Endothelial cell of umbilical vein (primary cell): ENCODE data around the gene USB1. TPM values are rescaled to one million over a fixed set of nuclear protein-coding genes. Genes with fewer than 3 reads are reported as not detected.

Experiments
- BruUV-seq: library from RNA; stranded (reverse); fragments of 400-500 nt; replicated peaks from 2 replicates; lab custom pipeline; 2021; lab: Mats Ljungman, UMichigan
- CTCF ChIA-PET: fragments of 300-600, 350-600 bp; sonication (Branson Sonifier 250); formaldehyde crosslinking; loops from one replicate; lab custom pipeline; 2021; ENCODE audit warnings: antibody characterized with exemption, inconsistent platforms; lab: Charles Lee
- POLR2A ChIA-PET: fragments of 300-600, 350-600 bp; sonication (Branson Sonifier 250); formaldehyde crosslinking; loops from one replicate; lab custom pipeline; 2021; ENCODE audit warnings: antibody characterized with exemption, inconsistent platforms; lab: Charles Lee
- DNase-seq: peaks from one replicate; pipeline ENCODE4 v3.0.0-alpha.2; 2011; ENCODE audit warnings: low read depth, low spot score
- FAIRE-seq: peaks from 2 replicates; lab custom pipeline; 2011; peaks lifted over from hg19 to GRCh38; lab: Jason Lieb, UNC
- H2AFZ ChIP-seq: 2 replicates; pipeline ENCODE4 v1.6.0; 2012; ENCODE audit warnings: low read depth, low read length, control low read depth, inconsistent platforms
- H3K27ac ChIP-seq: 2 replicates; pipeline ENCODE4 v1.5.1; 2011; ENCODE audit warnings: low read depth, mild to moderate bottlenecking, control low read depth, low read length, moderate library complexity; ENCODE audit not compliant: insufficient read depth
- H3K27me3 ChIP-seq, 2 experiments: 2 replicates each; pipeline versions ENCODE4 v1.6.0 to v1.6.1; 2011; ENCODE audit warnings: low read length in 2 of 2, mixed read lengths in 1 of 2; ENCODE audit not compliant: control insufficient read depth in 2 of 2, insufficient read depth in 2 of 2
- H3K36me3 ChIP-seq, 2 experiments: 2 replicates in 1 of 2; 3 replicates in 1 of 2; pipeline ENCODE4 v1.5.1; 2011; ENCODE audit warnings: low read length in 2 of 2, mild to moderate bottlenecking in 1 of 2, moderate library complexity in 1 of 2; ENCODE audit not compliant: control insufficient read depth in 2 of 2, insufficient read depth in 2 of 2; ENCODE audit errors: extremely low read depth in 1 of 2
- H3K4me1 ChIP-seq: 3 replicates; pipeline ENCODE4 v1.5.1; 2011; ENCODE audit warnings: mild to moderate bottlenecking, low read length; ENCODE audit not compliant: control insufficient read depth, insufficient read depth; ENCODE audit errors: extremely low read depth
- H3K4me2 ChIP-seq: 2 replicates; pipeline ENCODE4 v1.6.1; 2011; ENCODE audit warnings: low read length, control low read depth, mixed read lengths; ENCODE audit not compliant: insufficient read depth
- H3K4me3 ChIP-seq, 3 experiments: fragments of 200-600 bp in 1 of 3; sonication (generic), shearing (Covaris generic) in 1 of 3; replicated peaks in 1 of 3; 2 replicates each; pipeline ENCODE4 v1.5.1; 2011 to 2016; ENCODE audit warnings: control low read depth in 3 of 3, low read length in 3 of 3, mild to moderate bottlenecking in 2 of 3, inconsistent platforms in 1 of 3, low read depth in 1 of 3, moderate library complexity in 1 of 3; ENCODE audit not compliant: insufficient read depth in 1 of 3
- H3K79me2 ChIP-seq: 2 replicates; pipeline ENCODE4 v1.6.0; 2012; ENCODE audit warnings: low read length, inconsistent platforms; ENCODE audit not compliant: control insufficient read depth, insufficient read depth
- H3K9ac ChIP-seq: replicated peaks from 2 replicates; pipeline ENCODE3; 2011; ENCODE audit warnings: low read length, control low read depth; ENCODE audit not compliant: insufficient read depth; ENCODE audit errors: extremely low read depth
- H3K9me1 ChIP-seq: replicated peaks from 3 replicates; pipeline ENCODE4 v1.6.0; 2011; ENCODE audit warnings: mild to moderate bottlenecking, low read length; ENCODE audit not compliant: control insufficient read depth, insufficient read depth; ENCODE audit errors: extremely low read depth
- H3K9me3 ChIP-seq: replicated peaks from 2 replicates; pipeline ENCODE4 v1.5.1; 2012; ENCODE audit warnings: low read length, inconsistent platforms; ENCODE audit not compliant: control insufficient read depth, insufficient read depth
- H4K20me1 ChIP-seq: replicated peaks from 2 replicates; pipeline ENCODE3; 2011; ENCODE audit warnings: mild to moderate bottlenecking, low read length; ENCODE audit not compliant: control insufficient read depth, insufficient read depth; ENCODE audit errors: extremely low read depth
- EZH2 ChIP-seq: IDR thresholded peaks from 2 replicates; pipeline ENCODE4 v1.6.1; 2012; ENCODE audit warnings: borderline replicate concordance, low read depth, mild to moderate bottlenecking, moderate library complexity, low read length, inconsistent platforms; ENCODE audit not compliant: severe bottlenecking
- FOS ChIP-seq: IDR thresholded peaks from 2 replicates; pipeline ENCODE4 v1.6.1; 2011; ENCODE audit warnings: mild to moderate bottlenecking, low read length, moderate library complexity, borderline replicate concordance; ENCODE audit not compliant: insufficient read depth
- GATA2 ChIP-seq: IDR thresholded peaks from 2 replicates; pipeline ENCODE4 v1.7.0; 2011; ENCODE audit warnings: low read depth, mild to moderate bottlenecking, moderate library complexity, mixed read lengths, low read length; ENCODE audit not compliant: insufficient read length, insufficient read depth
- JUN ChIP-seq: IDR thresholded peaks from 2 replicates; pipeline ENCODE4 v1.6.1; 2011; ENCODE audit warnings: borderline replicate concordance, low read depth; ENCODE audit not compliant: insufficient read length, insufficient read depth
- MYC ChIP-seq: IDR thresholded peaks from one replicate; pipeline ENCODE4 v1.6.1; 2011; ENCODE audit warnings: mild to moderate bottlenecking, low read depth, low read length
- POLR2A ChIP-seq: IDR thresholded peaks from 2 replicates; pipeline ENCODE4 v1.6.1; 2012; ENCODE audit warnings: low read depth, mild to moderate bottlenecking, control low read depth, low read length
- POLR2AphosphoS5 ChIP-seq: IDR thresholded peaks from 2 replicates; pipeline ENCODE4 v1.6.1; 2012; ENCODE audit warnings: low read depth, mild to moderate bottlenecking, control low read depth, low read length, moderate library complexity; ENCODE audit not compliant: insufficient read depth
- dilution Hi-C: fragments of 300-500 bp; cut with MboI; formaldehyde crosslinking; loops from one replicate; pipeline ENCODE4 v1.15.0; 2019; ENCODE audit warnings: low sequenced_read_pairs; ENCODE audit not compliant: extremely low pct_ligation_motif_present
- intact Hi-C: fragments of 100-400 bp; cut with micrococcal nuclease; formaldehyde crosslinking; loops from one replicate; pipeline ENCODE4 v1.10.0; 2022
- polyA plus RNA-seq, 4 experiments: library from polyadenylated mRNA; depleted of rRNA in 3 of 4; stranded (reverse) in 3 of 4; unstranded in 1 of 4; fragments of >200 nt; gene quantifications; 2 replicates each; pipeline versions ENCODE4 v1.2.1 to v1.2.3, GENCODE V29; 2011 to 2012; ENCODE audit warnings: missing spikeins in 1 of 4
- total RNA-seq: library from RNA; stranded (reverse); gene quantifications from 2 replicates; pipeline ENCODE4 v1.2.3, GENCODE V29; 2021
- TF ChIP-seq, protein P1 (sequence below), 2 donors: IDR thresholded peaks; 1 replicate in 1 of 2; 2 replicates in 1 of 2; pipeline ENCODE4 v1.5.1; 2011; ENCODE audit warnings: low read length in 2 of 2, mild to moderate bottlenecking in 2 of 2, moderate library complexity in 2 of 2, control low read depth in 1 of 2, inconsistent platforms in 1 of 2, low read depth in 1 of 2; ENCODE audit not compliant: insufficient read depth in 1 of 2; ENCODE audit errors: extremely low read depth in 1 of 2
- TF ChIP-seq, protein P2 (sequence below): IDR thresholded peaks from 2 replicates; pipeline ENCODE4 v1.6.1; 2011; ENCODE audit not compliant: insufficient read depth, insufficient read length

Gene USB1
- total and polyA plus RNA-seq, 2 donors (not counting 3 experiments of a cell fraction or from before 2014, with no cell fraction given) = 64.6 to 83.8 TPM

DNA sequence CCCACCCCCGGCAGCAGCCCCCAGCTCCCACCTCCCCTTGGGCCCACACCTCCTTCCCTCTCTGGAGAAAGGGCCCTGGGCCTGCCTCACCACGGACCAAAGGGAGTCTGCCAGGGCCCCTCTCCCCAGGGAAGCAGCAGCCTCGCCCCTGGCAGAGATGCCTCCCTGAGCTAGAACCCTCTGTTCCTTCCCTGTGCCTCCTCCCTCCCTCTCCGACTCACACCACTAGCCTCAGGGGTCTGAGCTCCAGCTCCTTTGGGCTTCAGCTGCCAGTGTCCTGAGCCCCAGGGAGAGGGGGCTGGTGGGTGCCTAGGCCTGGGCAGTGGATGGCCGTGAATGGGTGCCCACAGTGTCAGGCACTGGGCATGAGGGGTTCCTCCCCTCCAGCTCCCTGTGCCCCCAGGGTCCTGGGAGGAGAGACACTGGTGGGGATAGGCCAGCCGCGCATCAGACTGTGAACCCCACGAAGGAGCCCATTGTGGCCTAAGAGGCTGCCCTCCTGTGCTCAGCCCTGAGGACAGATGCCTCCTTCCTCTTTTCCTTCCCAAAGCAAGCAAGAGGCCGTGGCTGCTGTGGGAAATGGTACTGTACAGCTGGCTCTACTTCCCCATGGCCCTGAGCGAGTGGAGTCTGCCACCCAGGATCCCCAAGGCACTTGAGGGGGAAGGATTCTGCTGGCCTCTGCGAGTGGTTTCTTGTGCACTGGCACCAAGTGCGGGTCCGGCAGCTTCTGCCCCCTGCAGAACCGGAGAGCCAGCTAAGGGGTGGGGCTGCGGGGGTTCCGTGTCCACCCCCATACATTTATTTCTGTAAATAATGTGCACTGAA, 45.1 kb downstream of the USB1 start:
- Histone ChIP-seq H3K4me3 (no peak overlapping the region), H3K4me2 (no peak overlapping the region), H3K79me2 (no peaks in the 10 kb centered on the region), H3K27me3 (no peaks in the 10 kb centered on the region), H4K20me1 (no peaks in the 10 kb centered on the region), H2AFZ (no peak overlapping the region), H3K27ac (no peak overlapping the region), H3K9ac (no peak overlapping the region), H3K36me3 (no peaks in the 10 kb centered on the region), H3K9me3 (no peaks in the 10 kb centered on the region), H3K4me1 (no peaks in the 10 kb centered on the region), H3K9me1 (no peaks in the 10 kb centered on the region)
- ChIA-PET CTCF (interaction anchor here (0.6 to 1.2 kb wide), 3 partner anchors 14 to 51 kb away, joined by 3 to 6 read pairs (median 3); no protein-coding TSS in a partner anchor), POLR2A (no interaction called here)
- TF ChIP-seq JUN (no peak), POLR2A (no peak), FOS (no peak), POLR2AphosphoS5 (no peak), MYC (no peak), GATA2 (no peak), EZH2 (no peak)
- TF ChIP-seq, protein P1, sequence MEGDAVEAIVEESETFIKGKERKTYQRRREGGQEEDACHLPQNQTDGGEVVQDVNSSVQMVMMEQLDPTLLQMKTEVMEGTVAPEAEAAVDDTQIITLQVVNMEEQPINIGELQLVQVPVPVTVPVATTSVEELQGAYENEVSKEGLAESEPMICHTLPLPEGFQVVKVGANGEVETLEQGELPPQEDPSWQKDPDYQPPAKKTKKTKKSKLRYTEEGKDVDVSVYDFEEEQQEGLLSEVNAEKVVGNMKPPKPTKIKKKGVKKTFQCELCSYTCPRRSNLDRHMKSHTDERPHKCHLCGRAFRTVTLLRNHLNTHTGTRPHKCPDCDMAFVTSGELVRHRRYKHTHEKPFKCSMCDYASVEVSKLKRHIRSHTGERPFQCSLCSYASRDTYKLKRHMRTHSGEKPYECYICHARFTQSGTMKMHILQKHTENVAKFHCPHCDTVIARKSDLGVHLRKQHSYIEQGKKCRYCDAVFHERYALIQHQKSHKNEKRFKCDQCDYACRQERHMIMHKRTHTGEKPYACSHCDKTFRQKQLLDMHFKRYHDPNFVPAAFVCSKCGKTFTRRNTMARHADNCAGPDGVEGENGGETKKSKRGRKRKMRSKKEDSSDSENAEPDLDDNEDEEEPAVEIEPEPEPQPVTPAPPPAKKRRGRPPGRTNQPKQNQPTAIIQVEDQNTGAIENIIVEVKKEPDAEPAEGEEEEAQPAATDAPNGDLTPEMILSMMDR (IDR thresholded peaks at IDR 0.05; ENCODE audit: extremely low read depth in 1 of 2, insufficient read depth in 1 of 2, low read depth in 1 of 2, low read length in 2 of 2) = no peak
- TF ChIP-seq, protein P2, sequence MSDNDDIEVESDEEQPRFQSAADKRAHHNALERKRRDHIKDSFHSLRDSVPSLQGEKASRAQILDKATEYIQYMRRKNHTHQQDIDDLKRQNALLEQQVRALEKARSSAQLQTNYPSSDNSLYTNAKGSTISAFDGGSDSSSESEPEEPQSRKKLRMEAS = no peak
- TSS peak; percentile 36 for BruUV-seq
- dilution Hi-C loops = no loop called here
- FAIRE-seq = no peak
- intact Hi-C loops = no loop called here
- DNase-seq = no peak
